SU-DHL-6 (cell line): ENCODE data around the gene CFAP74.

Source experiments
- H2AFZ ChIP-seq: fragments of 200-600 bp; sonication (generic); 2 replicates; pipeline ENCODE4 v1.6.1; 2014; ENCODE audit warnings: low read depth, mild to moderate bottlenecking, moderate library complexity, mixed read lengths, antibody characterized with exemption, low read length; ENCODE audit not compliant: severe bottlenecking
- H3F3A ChIP-seq: fragments of 200-600 bp; shearing (Covaris generic); 2 replicates; pipeline ENCODE4 v1.6.0; 2016; ENCODE audit warnings: antibody characterized with exemption, mild to moderate bottlenecking; ENCODE audit not compliant: insufficient read depth
- H3K27ac ChIP-seq: fragments of 200-600 bp; sonication (generic); 2 replicates; pipeline ENCODE4 v1.5.1; 2016; ENCODE audit warnings: low read depth, mild to moderate bottlenecking, low read length, moderate library complexity, mixed read lengths
- H3K27me3 ChIP-seq: fragments of 200-600 bp; sonication (generic), shearing (Covaris generic); 2 replicates; pipeline ENCODE4 v1.6.0; 2014; ENCODE audit warnings: mild to moderate bottlenecking, low read length
- H3K36me3 ChIP-seq: fragments of 200-600 bp; sonication (generic); 2 replicates; pipeline ENCODE4 v1.6.1; 2014; ENCODE audit warnings: mild to moderate bottlenecking, low read length, mixed read lengths
- H3K4me2 ChIP-seq: fragments of 300-600, 200-600 bp; shearing (Covaris generic), sonication (generic); 2 replicates; pipeline ENCODE4 v1.6.0; 2014; ENCODE audit warnings: low read length, low read depth, mild to moderate bottlenecking; ENCODE audit not compliant: poor library complexity, severe bottlenecking
- H3K4me3 ChIP-seq: fragments of 200-600 bp; sonication (generic); 2 replicates; pipeline ENCODE4 v1.5.1; 2014; ENCODE audit warnings: antibody characterized with exemption, low read length, mild to moderate bottlenecking, mixed read lengths; ENCODE audit not compliant: insufficient read depth, poor library complexity, severe bottlenecking
- H3K79me2 ChIP-seq: fragments of 200-600 bp; sonication (generic); 2 replicates; pipeline ENCODE4 v1.6.1; 2014; ENCODE audit warnings: mild to moderate bottlenecking, low read length, moderate library complexity; ENCODE audit not compliant: insufficient read depth
- H3K9ac ChIP-seq: fragments of 200-600 bp; sonication (generic); 2 replicates; pipeline ENCODE4 v1.7.0; 2014; ENCODE audit warnings: mild to moderate bottlenecking, low read length
- H3K9me2 ChIP-seq: fragments of 200-600 bp; sonication (generic); replicated peaks from 2 replicates; pipeline ENCODE4 v1.6.1; 2014; ENCODE audit warnings: low read length; ENCODE audit not compliant: insufficient read depth
- H3K9me3 ChIP-seq: fragments of 200-600 bp; sonication (generic); 2 replicates; pipeline ENCODE4 v1.6.1; 2014; ENCODE audit warnings: low read length, mixed read lengths; ENCODE audit not compliant: insufficient read depth
- H4K20me1 ChIP-seq: fragments of 200-600 bp; sonication (generic); 2 replicates; pipeline ENCODE4 v1.6.1; 2014; ENCODE audit warnings: low read depth, mild to moderate bottlenecking, antibody characterized with exemption, low read length, moderate library complexity, mixed read lengths
- CTCF ChIP-seq: fragments of 200-600 bp; sonication (generic); IDR thresholded peaks from one replicate; pipeline ENCODE4 v1.5.1; 2017; ENCODE audit warnings: antibody characterized with exemption, mild to moderate bottlenecking, low read length, moderate library complexity; ENCODE audit not compliant: insufficient read depth, poor library complexity, severe bottlenecking
- EZH2phosphoT487 ChIP-seq: fragments of 200-600 bp; sonication (generic), shearing (Covaris generic); conservative IDR thresholded peaks from 2 replicates; pipeline ENCODE4 v1.6.1; 2018; ENCODE audit warnings: mild to moderate bottlenecking, antibody characterized with exemption, low read length, moderate library complexity, mixed read lengths

CFAP74 gene

GRCh38 chr1:1926886-1927660 lies 76.5 kb downstream of the CFAP74 start:
- Histone ChIP-seq H3K9me2 (no peaks in the 10 kb centered on the region), H4K20me1 (no peaks in the 10 kb centered on the region), H3K9me3 (no peaks in the 10 kb centered on the region), H2AFZ (no peak overlapping the region), H3F3A (no peaks in the 10 kb centered on the region), H3K4me3 (no peak overlapping the region), H3K27ac (no peak overlapping the region), H3K4me2 (no peak overlapping the region), H3K79me2 (no peaks in the 10 kb centered on the region), H3K36me3 (no peaks in the 10 kb centered on the region), H3K9ac (no peak overlapping the region), H3K27me3 (no peaks in the 10 kb centered on the region)
- TF ChIP-seq EZH2phosphoT487 (no peak), CTCF (no peak)

GRCh38 chr1:1926346-1926811 lies 77.2 kb downstream of the CFAP74 start:
- H3K79me2 ChIP-seq, result no peaks in the 10 kb centered on the region
- H3F3A ChIP-seq, result no peaks in the 10 kb centered on the region
- no peaks in the 10 kb centered on the region for H3K36me3 ChIP-seq
- no peaks in the 10 kb centered on the region for H3K9me2 ChIP-seq
- no peak overlapping the region for H3K27ac ChIP-seq
- no peak for TF ChIP-seq CTCF
- no peak for TF ChIP-seq EZH2phosphoT487
- H4K20me1 ChIP-seq, result no peaks in the 10 kb centered on the region
- H3K27me3 ChIP-seq, result no peaks in the 10 kb centered on the region
- H2AFZ ChIP-seq, result no peak overlapping the region
- no peak overlapping the region for H3K4me3 ChIP-seq
- no peak overlapping the region for H3K4me2 ChIP-seq
- H3K9me3 ChIP-seq, result no peaks in the 10 kb centered on the region
- H3K9ac ChIP-seq, result no peak overlapping the region

GRCh38 chr1:1925437-1926345 lies 77.9 kb downstream of the CFAP74 start:
- H3K9me2 ChIP-seq, result no peaks in the 10 kb centered on the region
- H3K79me2 ChIP-seq, result no peaks in the 10 kb centered on the region
- no peak overlapping the region for H3K4me2 ChIP-seq
- no peaks in the 10 kb centered on the region for H3K36me3 ChIP-seq
- H3K27ac ChIP-seq, result no peak overlapping the region
- no peak overlapping the region for H3K4me3 ChIP-seq
- no peaks in the 10 kb centered on the region for H3K9me3 ChIP-seq
- H4K20me1 ChIP-seq, result no peaks in the 10 kb centered on the region
- H3F3A ChIP-seq, result no peaks in the 10 kb centered on the region
- H2AFZ ChIP-seq, result no peak overlapping the region
- TF ChIP-seq EZH2phosphoT487 (no peak), CTCF (no peak)
- no peaks in the 10 kb centered on the region for H3K27me3 ChIP-seq
- H3K9ac ChIP-seq, result no peak overlapping the region
